ENCODE measurements around the gene KLHL28.
"Not testable (repeated sequence)": the region's sequence is repeated elsewhere in the genome, so short reads cannot be mapped to it uniquely, and the experiment has no call there.

Gene KLHL28

DNA sequence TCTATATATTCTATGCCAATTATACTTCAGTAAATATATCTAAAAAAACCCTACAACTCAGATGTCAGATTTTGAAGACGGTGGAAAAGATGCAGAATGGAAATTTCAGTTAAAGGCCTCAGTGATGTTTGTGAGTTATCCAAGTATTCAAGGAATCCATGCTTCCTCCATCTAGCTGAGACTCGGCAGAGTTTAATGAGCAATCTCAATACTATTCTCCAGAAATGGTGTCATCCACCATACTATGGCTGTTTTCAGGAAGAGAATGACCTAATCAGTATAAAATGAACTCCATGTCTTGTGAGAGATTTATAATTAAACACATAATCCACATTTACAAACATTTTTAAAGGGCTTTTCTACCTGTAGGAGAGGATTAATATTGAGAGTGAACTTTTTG lies 66.0 kb downstream of the KLHL28 start:
- no peak overlapping the region for H2BK120ac ChIP-seq (ENCODE audit: insufficient read depth, low read length, poor library complexity)
- H4K8ac ChIP-seq (ENCODE audit: low read depth, low read length): no peak overlapping the region
- peak; percentile 26 to 89 for DNase-seq
- H3K23ac ChIP-seq (ENCODE audit: low read length): no peak overlapping the region
- H3K4me1 ChIP-seq (ENCODE audit: control insufficient read depth in 1 of 2, insufficient read depth in 2 of 2, low read length in 2 of 2): no peaks in the 10 kb centered on the region
- H3K18ac ChIP-seq (ENCODE audit: low read length): no peak overlapping the region
- H3K9ac ChIP-seq (ENCODE audit: low read length): no peak overlapping the region
- no peak overlapping the region for H2BK5ac ChIP-seq (ENCODE audit: low read depth, low read length, poor library complexity)
- no peak overlapping the region for H3K4ac ChIP-seq (ENCODE audit: low read depth, low read length)
- no peaks in the 10 kb centered on the region for H3K27me3 ChIP-seq (ENCODE audit: insufficient read depth, low read length)
- H4K12ac ChIP-seq (ENCODE audit: low read depth, low read length): no peak overlapping the region
- H4K91ac ChIP-seq (ENCODE audit: low read depth, low read length): no peak overlapping the region
- H2AFZ ChIP-seq (ENCODE audit: insufficient read depth, low read length, poor library complexity): no peak overlapping the region
- no peak overlapping the region for H3K14ac ChIP-seq (ENCODE audit: low read length)
- no peak overlapping the region for H3K4me3 ChIP-seq (ENCODE audit: low read depth, low read length)
- no CpG with 5 or more reads among the region's 2 CpGs for WGBS (ENCODE audit: extremely low coverage, insufficient coverage, insufficient read length)
- no peak overlapping the region for H3K4me2 ChIP-seq (ENCODE audit: low read length)
- H3K27ac ChIP-seq (ENCODE audit: low read depth, low read length): no peak overlapping the region
- H2BK12ac ChIP-seq (ENCODE audit: low read length): no peak overlapping the region
- no peaks in the 10 kb centered on the region for H3K9me3 ChIP-seq (ENCODE audit: insufficient read depth, low read depth, low read length)
- no peaks in the 10 kb centered on the region for H3K36me3 ChIP-seq (ENCODE audit: control insufficient read depth in 1 of 2, insufficient read depth in 2 of 2, low read length in 2 of 2)
- H2AK5ac ChIP-seq (ENCODE audit: low read length): no peak overlapping the region
- peaks cover 7% of the 10 kb centered on the region for H3K79me2 ChIP-seq (ENCODE audit: control insufficient read depth, insufficient read depth, low read length, poor library complexity)
- peaks cover 8% of the 10 kb centered on the region for H3K79me1 ChIP-seq (ENCODE audit: low read length)

DNA sequence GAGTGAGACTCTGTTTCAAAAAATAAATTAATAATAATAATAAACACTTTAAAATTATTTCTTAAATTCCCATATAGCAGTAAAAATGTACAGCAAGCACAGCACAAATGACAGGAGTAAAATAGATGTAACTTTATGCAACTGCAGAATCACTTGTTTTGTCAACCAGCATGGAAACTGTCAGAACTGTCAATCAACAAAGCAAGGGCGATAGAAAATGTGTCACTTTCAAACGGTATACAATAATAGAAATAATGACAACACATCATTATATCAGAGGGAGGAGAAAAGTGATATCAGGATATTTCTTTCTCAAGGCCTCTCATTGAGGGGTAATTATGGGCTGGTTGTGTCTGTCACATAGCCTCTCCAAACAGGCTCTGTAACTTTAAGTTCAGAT lies 68.2 kb downstream of the KLHL28 start:
- H4K8ac ChIP-seq (ENCODE audit: low read depth, low read length): no peak overlapping the region
- no peaks in the 10 kb centered on the region for H3K9me3 ChIP-seq (ENCODE audit: insufficient read depth, low read depth, low read length)
- no peaks in the 10 kb centered on the region for H3K36me3 ChIP-seq (ENCODE audit: control insufficient read depth in 1 of 2, insufficient read depth in 2 of 2, low read length in 2 of 2)
- H3K23ac ChIP-seq (ENCODE audit: low read length): no peak overlapping the region
- H2AFZ ChIP-seq (ENCODE audit: insufficient read depth, low read length, poor library complexity): no peak overlapping the region
- H3K79me1 ChIP-seq (ENCODE audit: low read length): peaks cover 8% of the 10 kb centered on the region
- no peak overlapping the region for H4K12ac ChIP-seq (ENCODE audit: low read depth, low read length)
- no peak overlapping the region for H2AK5ac ChIP-seq (ENCODE audit: low read length)
- no peak overlapping the region for H3K4me2 ChIP-seq (ENCODE audit: low read length)
- H3K79me2 ChIP-seq (ENCODE audit: control insufficient read depth, insufficient read depth, low read length, poor library complexity): peaks cover 7% of the 10 kb centered on the region
- DNase-seq: no peak
- no peak overlapping the region for H2BK12ac ChIP-seq (ENCODE audit: low read length)
- H3K14ac ChIP-seq (ENCODE audit: low read length): no peak overlapping the region
- H4K91ac ChIP-seq (ENCODE audit: low read depth, low read length): no peak overlapping the region
- no peak overlapping the region for H2BK5ac ChIP-seq (ENCODE audit: low read depth, low read length, poor library complexity)
- no peak overlapping the region for H3K4ac ChIP-seq (ENCODE audit: low read depth, low read length)
- no peak overlapping the region for H3K18ac ChIP-seq (ENCODE audit: low read length)
- WGBS (ENCODE audit: extremely low coverage, insufficient coverage, insufficient read length): no CpG with 5 or more reads among the region's 2 CpGs
- H3K4me1 ChIP-seq (ENCODE audit: control insufficient read depth in 1 of 2, insufficient read depth in 2 of 2, low read length in 2 of 2): no peaks in the 10 kb centered on the region
- H3K4me3 ChIP-seq (ENCODE audit: low read depth, low read length): no peak overlapping the region
- no peak overlapping the region for H3K9ac ChIP-seq (ENCODE audit: low read length)
- no peak overlapping the region for H3K27ac ChIP-seq (ENCODE audit: low read depth, low read length)
- no peaks in the 10 kb centered on the region for H3K27me3 ChIP-seq (ENCODE audit: insufficient read depth, low read length)
- no peak overlapping the region for H2BK120ac ChIP-seq (ENCODE audit: insufficient read depth, low read length, poor library complexity)

DNA sequence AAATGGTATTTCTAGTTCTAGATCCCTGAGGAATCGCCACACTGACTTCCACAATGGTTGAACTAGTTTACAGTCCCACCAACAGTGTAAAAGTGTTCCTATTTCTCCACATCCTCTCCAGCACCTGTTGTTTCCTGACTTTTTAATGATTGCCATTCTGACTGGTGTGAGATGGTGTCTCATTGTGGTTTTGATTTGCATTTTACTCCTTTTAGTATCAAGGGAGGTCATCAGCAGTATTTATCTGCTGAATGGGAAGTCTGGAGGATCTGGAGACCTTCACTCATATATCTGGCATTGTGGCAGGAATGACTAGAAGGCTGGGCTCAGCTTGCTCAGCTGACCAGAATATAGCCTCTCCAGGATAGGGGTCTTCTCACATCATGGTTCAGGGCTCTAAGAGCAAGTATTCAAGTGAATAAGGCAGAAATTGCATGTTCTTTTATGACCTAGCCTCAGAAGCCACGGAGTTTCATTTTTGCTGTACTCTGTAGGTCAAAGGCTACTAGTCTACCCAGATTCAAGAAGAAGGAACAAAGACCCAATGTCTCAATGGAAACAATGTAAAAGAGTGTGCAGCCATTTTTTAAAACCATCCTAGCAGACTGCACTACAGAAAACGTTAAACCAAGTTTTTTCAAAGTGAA lies 69.9 kb downstream of the KLHL28 start:
- no CpG with 5 or more reads among the region's 3 CpGs for WGBS (ENCODE audit: extremely low coverage, insufficient coverage, insufficient read length)

DNA sequence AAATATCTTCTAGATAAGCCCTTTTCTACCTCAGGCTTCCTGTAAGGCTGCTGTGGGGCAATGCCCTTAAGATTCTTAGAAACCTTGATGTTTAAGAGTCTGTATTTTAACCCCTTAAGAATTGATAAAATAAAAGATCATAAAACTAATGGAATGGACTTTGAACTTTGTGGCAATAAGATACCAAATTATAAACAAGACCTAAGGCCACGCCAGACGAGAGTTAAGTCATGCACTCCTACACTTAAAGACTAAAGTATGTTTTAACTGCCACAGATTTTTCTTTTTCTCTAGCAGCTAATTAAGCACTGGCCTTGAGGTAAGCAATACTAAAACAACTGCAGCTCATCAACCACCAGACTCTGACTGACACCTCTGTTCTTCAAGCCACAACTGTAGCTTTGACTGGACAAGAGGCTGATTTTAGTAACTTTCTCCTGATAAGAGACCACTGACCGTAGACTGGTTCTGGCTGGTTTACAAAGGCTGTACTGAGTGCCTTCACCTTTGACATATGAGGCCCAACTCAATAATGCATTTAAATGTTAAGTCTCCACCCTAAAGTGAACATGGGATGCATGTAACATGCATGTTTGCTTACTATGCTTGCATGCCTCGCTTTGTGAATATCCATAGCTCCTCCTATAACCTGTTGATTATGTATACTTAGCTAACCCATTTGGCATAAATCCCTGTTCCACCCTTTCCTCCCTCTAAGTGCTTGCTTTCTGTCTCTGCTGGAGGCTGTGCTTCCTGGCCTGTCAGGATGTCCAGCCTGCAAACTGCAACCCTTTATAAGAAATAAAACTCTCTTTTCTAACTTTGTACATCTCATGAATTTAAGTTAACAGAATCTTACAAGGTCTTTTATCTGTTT lies 71.9 kb downstream of the KLHL28 start:
- DNase-seq: no peak
- Histone ChIP-seq H3K79me2 (ENCODE audit: control insufficient read depth, insufficient read depth, low read length, poor library complexity) (no peaks in the 10 kb centered on the region), H3K27ac (ENCODE audit: low read depth, low read length) (no peak overlapping the region), H3K4me3 (ENCODE audit: low read depth, low read length) (no peak overlapping the region), H4K12ac (ENCODE audit: low read depth, low read length) (no peak overlapping the region), H3K4ac (ENCODE audit: low read depth, low read length) (no peak overlapping the region), H3K4me2 (ENCODE audit: low read length) (no peak overlapping the region), H3K79me1 (ENCODE audit: low read length) (no peaks in the 10 kb centered on the region), H2BK5ac (ENCODE audit: low read depth, low read length, poor library complexity) (no peak overlapping the region), H3K18ac (ENCODE audit: low read length) (no peak overlapping the region), H2AFZ (ENCODE audit: insufficient read depth, low read length, poor library complexity) (no peak overlapping the region), H3K36me3 (ENCODE audit: control insufficient read depth in 1 of 2, insufficient read depth in 2 of 2, low read length in 2 of 2) (no peaks in the 10 kb centered on the region), H4K8ac (ENCODE audit: low read depth, low read length) (no peak overlapping the region), H2BK120ac (ENCODE audit: insufficient read depth, low read length, poor library complexity) (no peak overlapping the region), H4K91ac (ENCODE audit: low read depth, low read length) (no peak overlapping the region), H3K9ac (ENCODE audit: low read length) (no peak overlapping the region), H3K4me1 (ENCODE audit: control insufficient read depth in 1 of 2, insufficient read depth in 2 of 2, low read length in 2 of 2) (no peaks in the 10 kb centered on the region), H3K14ac (ENCODE audit: low read length) (no peak overlapping the region), H2AK5ac (ENCODE audit: low read length) (no peak overlapping the region), H3K27me3 (ENCODE audit: insufficient read depth, low read length) (no peaks in the 10 kb centered on the region), H2BK12ac (ENCODE audit: low read length) (no peak overlapping the region), H3K9me3 (ENCODE audit: insufficient read depth, low read depth, low read length) (no peaks in the 10 kb centered on the region), H3K23ac (ENCODE audit: low read length) (no peak overlapping the region)
- WGBS (ENCODE audit: extremely low coverage, insufficient coverage, insufficient read length): no CpG with 5 or more reads among the region's 4 CpGs

More for the DNA sequence above, 69.9 kb downstream of the KLHL28 start:
- not testable (repeated sequence) for H3K9ac ChIP-seq (ENCODE audit: low read length); H2BK5ac ChIP-seq (ENCODE audit: low read depth, low read length, poor library complexity); H2AK5ac ChIP-seq (ENCODE audit: low read length); H3K27ac ChIP-seq (ENCODE audit: low read depth, low read length); H4K12ac ChIP-seq (ENCODE audit: low read depth, low read length); H3K9me3 ChIP-seq (ENCODE audit: insufficient read depth, low read depth, low read length); H2AFZ ChIP-seq (ENCODE audit: insufficient read depth, low read length, poor library complexity); H3K27me3 ChIP-seq (ENCODE audit: insufficient read depth, low read length); H2BK120ac ChIP-seq (ENCODE audit: insufficient read depth, low read length, poor library complexity); H4K91ac ChIP-seq (ENCODE audit: low read depth, low read length); H3K4ac ChIP-seq (ENCODE audit: low read depth, low read length); H3K36me3 ChIP-seq (ENCODE audit: control insufficient read depth in 1 of 2, insufficient read depth in 2 of 2, low read length in 2 of 2); H3K4me3 ChIP-seq (ENCODE audit: low read depth, low read length); H4K8ac ChIP-seq (ENCODE audit: low read depth, low read length); H3K4me1 ChIP-seq (ENCODE audit: control insufficient read depth in 1 of 2, insufficient read depth in 2 of 2, low read length in 2 of 2); H3K4me2 ChIP-seq (ENCODE audit: low read length); H3K18ac ChIP-seq (ENCODE audit: low read length); H3K79me2 ChIP-seq (ENCODE audit: control insufficient read depth, insufficient read depth, low read length, poor library complexity); H3K14ac ChIP-seq (ENCODE audit: low read length); H3K79me1 ChIP-seq (ENCODE audit: low read length); H2BK12ac ChIP-seq (ENCODE audit: low read length); DNase-seq; H3K23ac ChIP-seq (ENCODE audit: low read length)
